Right ventricle myocardium superior (tissue), 1 donor: Measurements from ENCODE around the gene SPATA46. TPM values are rescaled to one million over a fixed set of nuclear protein-coding genes. Genes with fewer than 3 reads are reported as not detected.
A peak's percentile ranks its signal among the peaks of the same experiment; 100 is the strongest.

ENCODE experiments used
- ATAC-seq: fragments of 200-7000 bp; cut with Tn5 transposase; one replicate; pipeline ENCODE4 v1.9.1; 2020; ENCODE audit warnings: mild to moderate bottlenecking; ENCODE audit not compliant: poor library complexity
- DNase-seq: peaks from one replicate; pipeline ENCODE4 v3.0.0-alpha.2; 2020
- intact Hi-C: fragments of 100-400 bp; cut with DNase I; formaldehyde crosslinking; loops from one replicate; pipeline ENCODE4 v1.11.2; 2022
- total RNA-seq: library from RNA; stranded (reverse); fragmentation: NEBNext Ultra II Directional; extraction: Animal tissue kit (Norgen Biotek cat#: 25700); gene quantifications from one replicate; pipeline ENCODE4 v1.2.1, GENCODE V29; 2021
- donor health status: DM: no; HTN: yes; CAD: no; lungs with severe emphysema.

SPATA46 gene
- total RNA-seq, 1 donor from 2014 or later: not detected

GRCh38 chr1:162396201-162396906, 19.7 kb upstream of the SPATA46 start:
- intact Hi-C loops: loop anchor here (5.0 kb wide), 1 partner anchor 339 kb away; no protein-coding TSS in a partner anchor
- no peak for ATAC-seq
- no peak for DNase-seq

DNA sequence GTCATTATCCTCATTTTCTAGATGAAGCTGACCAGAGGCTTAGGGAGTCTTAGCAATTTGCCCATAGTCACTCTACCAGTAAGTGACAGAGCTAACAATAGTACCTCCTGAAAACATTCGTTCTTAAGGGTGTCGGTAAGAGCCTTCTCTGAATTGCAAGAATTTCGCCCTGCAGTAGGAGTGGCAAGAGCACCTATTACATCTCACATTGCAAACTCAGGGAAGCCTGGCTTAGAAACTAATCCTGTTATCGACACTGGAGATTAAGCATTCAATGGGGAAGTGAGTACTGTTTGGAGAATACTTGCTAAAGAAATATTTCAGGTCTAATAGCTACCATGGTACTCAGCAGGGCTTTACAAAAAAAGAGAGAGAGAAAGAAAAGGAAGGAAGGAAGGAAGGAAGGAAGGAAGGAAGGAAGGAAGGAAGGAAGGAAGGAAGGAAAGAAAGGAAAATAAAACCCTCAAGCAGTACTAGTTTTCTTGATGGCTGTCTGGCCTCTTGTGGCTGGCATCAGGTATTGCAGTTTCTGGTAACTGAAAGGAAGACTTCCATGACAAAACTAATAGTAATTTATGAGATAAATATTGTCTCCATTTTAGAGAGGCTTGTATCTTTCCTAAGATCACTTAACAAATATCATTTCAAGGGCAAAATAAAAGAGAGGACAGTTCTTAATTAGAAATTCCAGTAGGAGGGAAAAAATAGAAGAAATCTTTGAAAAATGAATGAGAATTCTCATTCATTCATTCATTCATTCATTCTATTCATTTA, 15.3 kb upstream of the SPATA46 start:
- ATAC-seq (peak; percentile 41), DNase-seq (no peak)
- intact Hi-C loops: no loop called here

- intact Hi-C loops: no loop called here
- no peak for ATAC-seq
- DNase-seq: no peak
Measured at GRCh38 chr1:162390396-162391185, 13.9 kb upstream of the SPATA46 start.

GRCh38 chr1:162389971-162390370, 13.3 kb upstream of the SPATA46 start:
- intact Hi-C loops: no loop called here
- ATAC-seq (no peak), DNase-seq (no peak)

- intact Hi-C loops: no loop called here
- ATAC-seq (no peak), DNase-seq (no peak)
Measured at GRCh38 chr1:162389021-162389818, 12.6 kb upstream of the SPATA46 start.

- intact Hi-C loops: no loop called here
- no peak for ATAC-seq
- DNase-seq: no peak
Measured at GRCh38 chr1:162388615-162389014, 12.0 kb upstream of the SPATA46 start.

DNA sequence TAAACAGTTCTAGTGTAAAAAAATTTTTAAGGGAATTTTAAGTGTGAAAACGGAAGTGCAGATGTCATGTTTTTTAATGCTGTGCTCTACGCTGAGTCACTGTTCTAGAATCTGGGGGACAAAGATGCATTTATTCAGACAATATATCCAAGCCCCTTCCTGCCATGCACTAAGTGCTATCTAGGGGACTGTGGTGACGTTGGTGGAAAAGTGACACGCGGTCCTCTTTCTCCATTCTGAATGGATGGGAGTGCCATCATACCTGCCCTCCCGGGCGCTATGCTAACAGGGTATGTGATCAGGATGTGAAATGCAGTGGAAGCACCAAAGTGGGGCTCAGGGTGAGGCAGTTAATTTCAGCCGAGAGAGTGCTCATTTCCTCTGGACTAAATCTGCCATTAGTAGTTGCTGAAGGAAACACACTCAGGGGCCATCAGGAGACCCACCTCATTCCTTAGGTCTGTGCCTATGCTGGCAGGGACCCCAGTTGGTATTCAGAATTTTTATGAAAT, 11.5 kb upstream of the SPATA46 start:
- no peak for DNase-seq
- intact Hi-C loops: no loop called here
- no peak for ATAC-seq

DNA sequence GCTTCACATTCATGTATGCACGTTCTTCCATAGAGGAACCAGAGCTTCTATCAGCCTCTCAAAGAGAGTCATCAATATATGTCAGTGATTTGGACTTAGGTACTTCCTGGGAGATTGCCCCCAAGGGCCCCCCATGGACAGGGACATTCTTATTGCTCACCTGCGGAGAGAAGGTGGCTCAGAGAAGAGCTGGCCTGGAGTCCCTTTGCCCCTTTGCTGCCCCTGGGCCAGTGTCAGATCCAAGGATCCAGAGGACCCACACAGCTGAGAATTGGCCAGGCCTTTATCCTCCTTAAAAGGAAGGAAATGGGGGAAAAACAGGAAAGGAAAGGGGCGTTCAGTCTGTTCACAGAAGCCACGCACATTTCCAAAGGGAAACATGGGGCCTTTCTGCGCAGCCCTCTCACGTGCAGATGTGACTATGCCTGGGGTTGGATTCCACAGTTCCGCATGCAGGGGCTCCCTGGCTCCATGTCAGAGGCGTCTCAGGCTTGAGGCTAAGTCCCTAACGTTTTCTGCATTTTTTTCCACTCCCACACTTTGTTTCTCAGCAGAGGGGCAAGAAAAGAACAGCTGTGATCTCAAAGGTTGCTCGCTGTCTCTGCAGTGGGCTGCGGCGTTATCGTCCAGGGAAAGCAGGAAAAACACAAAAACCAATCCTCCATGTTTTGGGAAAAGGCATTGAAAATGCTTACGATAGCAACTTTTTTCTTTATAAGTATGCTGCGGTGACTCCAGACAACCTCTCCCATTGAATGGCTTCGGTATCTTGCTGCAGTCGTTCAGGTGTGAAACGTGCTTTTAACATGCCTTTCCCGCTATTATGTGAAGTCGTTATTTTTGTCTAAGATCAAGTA, 10.8 kb upstream of the SPATA46 start:
- DNase-seq: no peak
- intact Hi-C loops: no loop called here
- ATAC-seq: no peak

- no peak for ATAC-seq
- no peak for DNase-seq
- intact Hi-C loops: no loop called here
Measured at GRCh38 chr1:162386292-162387225, 9.9 kb upstream of the SPATA46 start.

- ATAC-seq: no peak
- no peak for DNase-seq
- intact Hi-C loops: no loop called here
Measured at GRCh38 chr1:162385702-162386101, 9.0 kb upstream of the SPATA46 start.

DNA sequence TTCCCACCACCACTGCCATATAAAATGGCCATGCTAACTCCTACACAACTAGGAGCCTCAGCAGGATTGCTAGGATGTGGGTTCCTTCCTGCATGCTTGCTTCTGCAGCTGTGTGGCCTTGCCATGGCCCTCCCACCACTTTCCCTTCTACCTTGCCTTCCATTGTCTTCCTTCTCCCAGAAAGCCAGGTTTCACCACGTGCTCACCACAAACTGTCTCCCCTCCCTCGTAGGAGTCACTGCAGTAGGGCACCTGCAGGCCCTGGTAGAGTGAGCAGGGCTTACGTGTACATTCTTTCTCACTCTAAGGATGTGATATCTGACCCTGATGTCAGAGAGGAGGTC, 8.6 kb upstream of the SPATA46 start:
- ATAC-seq (no peak), DNase-seq (no peak)
- intact Hi-C loops: no loop called here

DNA sequence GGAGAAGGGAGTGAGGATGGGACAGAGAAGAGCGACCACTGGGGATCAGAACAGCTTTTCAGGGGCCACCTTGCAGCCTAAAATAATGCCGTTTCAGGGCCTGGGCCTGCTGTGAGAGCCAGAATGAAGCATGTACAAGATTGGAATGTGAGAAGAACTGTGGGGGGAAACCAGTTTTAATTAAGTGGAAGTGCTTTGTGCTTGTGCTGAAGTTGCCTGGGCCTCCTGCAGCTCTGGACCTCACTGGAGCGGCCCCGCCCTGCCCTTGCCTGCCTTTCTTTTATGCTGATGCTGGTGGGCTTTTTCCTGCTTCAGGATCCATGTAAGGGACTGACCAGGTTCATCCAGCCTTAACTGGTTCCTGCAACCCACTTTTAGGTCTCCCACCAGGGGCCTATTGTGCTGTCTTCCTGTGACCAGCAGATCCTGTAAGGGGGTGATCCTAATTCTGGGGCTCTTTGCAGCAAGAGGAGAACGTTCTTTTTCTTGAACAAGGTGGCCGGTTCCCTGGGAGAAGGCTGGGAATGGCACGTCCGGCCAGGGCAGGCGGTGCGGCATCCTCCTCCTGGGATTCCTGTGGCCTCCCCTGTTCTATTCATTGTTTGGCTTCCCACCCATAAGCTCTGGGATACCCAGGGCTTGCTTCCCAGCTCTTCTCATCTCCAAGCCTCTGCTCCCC, 8.1 kb upstream of the SPATA46 start:
- DNase-seq (no peak), ATAC-seq (no peak)
- intact Hi-C loops: no loop called here

DNA sequence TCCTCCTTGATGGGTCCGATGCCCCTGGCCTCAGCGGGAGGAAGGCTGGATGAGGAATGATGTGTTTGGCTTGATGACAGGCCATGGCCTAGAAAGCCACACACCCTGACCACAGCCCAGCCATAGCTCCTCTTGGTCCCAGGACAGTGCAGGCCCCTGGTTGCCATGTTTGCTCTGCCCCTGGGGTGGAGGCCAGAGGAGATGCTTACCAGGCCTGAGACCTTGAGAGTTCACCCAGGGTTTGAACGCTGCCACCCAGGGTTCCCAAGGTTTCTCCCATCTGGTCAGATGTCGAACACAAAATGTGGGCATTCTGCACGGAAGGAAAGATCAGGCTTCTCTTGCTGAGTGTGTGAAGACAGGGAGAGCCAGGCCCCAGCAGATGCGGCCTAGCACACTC, 7.5 kb upstream of the SPATA46 start:
- ATAC-seq: no peak
- intact Hi-C loops: no loop called here
- DNase-seq: no peak

GRCh38 chr1:162383516-162383915, 6.9 kb upstream of the SPATA46 start:
- no peak for ATAC-seq
- intact Hi-C loops: no loop called here

DNA sequence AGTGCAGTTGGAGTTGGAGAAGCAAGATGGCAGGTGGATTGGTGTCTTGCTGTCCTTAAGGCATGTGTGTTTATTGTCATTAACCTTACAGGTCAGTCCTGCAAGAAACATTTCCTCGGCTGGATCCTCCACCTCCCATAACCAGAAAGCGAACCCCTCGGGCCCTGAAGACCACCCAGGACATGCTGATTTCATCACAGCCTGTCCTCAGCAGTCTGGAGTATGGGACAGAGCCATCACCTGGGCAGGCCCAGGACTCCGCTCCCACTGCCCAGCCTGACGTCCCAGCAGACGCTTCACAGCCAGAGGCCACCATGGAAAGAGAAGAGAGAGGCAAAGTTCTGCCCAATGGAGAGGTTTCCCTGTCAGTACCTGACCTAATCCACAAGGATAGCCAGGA, 6.4 kb upstream of the SPATA46 start:
- intact Hi-C loops: no loop called here
- no peak for ATAC-seq
- no peak for DNase-seq

More at GRCh38 chr1:162383516-162383915, 6.9 kb upstream of the SPATA46 start:
- DNase-seq: no peak
